Lower leg skin (tissue), 3 donors: Measurements from ENCODE around the gene TET2.

Experiments
- CTCF ChIP-seq, 3 donors: fragments of 450-650 bp; IDR thresholded peaks; one replicate each; pipeline ENCODE4 v1.5.1; 2016; ENCODE audit warnings: antibody characterized with exemption in 3 of 3, mild to moderate bottlenecking in 3 of 3, moderate library complexity in 2 of 3
- POLR2A ChIP-seq, 2 donors: fragments of 450-650 bp; IDR thresholded peaks; one replicate each; pipeline ENCODE4 v1.6.1; 2016 to 2017; ENCODE audit warnings: antibody characterized with exemption in 2 of 2, mild to moderate bottlenecking in 1 of 2, moderate library complexity in 1 of 2

- TF ChIP-seq CTCF (IDR thresholded peaks at IDR 0.05) (no peak), POLR2A (IDR thresholded peaks at IDR 0.05) (no peak)
These were observed 125.3 kb downstream of the TET2 start for GRCh38 chr4:105272002-105272401.
